Left ventricle myocardium superior (tissue), 1 donor: Measurements from ENCODE around the gene TCEAL1. TPM values are rescaled to one million over a fixed set of nuclear protein-coding genes. Genes with fewer than 3 reads are reported as not detected.

ENCODE experiments used
- ATAC-seq: fragments of 200-7000 bp; cut with Tn5 transposase; one replicate; pipeline ENCODE4 v1.9.1; 2020; ENCODE audit warnings: mild to moderate bottlenecking, moderate library complexity
- DNase-seq: peaks from one replicate; pipeline ENCODE4 v3.0.0-alpha.2; 2020
- intact Hi-C: fragments of 100-400 bp; cut with micrococcal nuclease; formaldehyde crosslinking; loops from one replicate; pipeline ENCODE4 v1.11.0; 2022
- total RNA-seq: library from RNA; stranded (reverse); fragmentation: NEBNext Ultra II Directional; extraction: Animal tissue kit (Norgen Biotek cat#: 25700); gene quantifications from one replicate; pipeline ENCODE4 v1.2.1, GENCODE V29; 2021
- donor health status: DM: no; HTN: yes; CAD: no; lungs with severe emphysema.

Gene TCEAL1
- total RNA-seq, 1 donor from 2014 or later, result 20.0 TPM

GRCh38 chrX:103666202-103667107 lies 37.7 kb downstream of the TCEAL1 start:
- intact Hi-C loops, result no loop called here
- DNase-seq (no peak), ATAC-seq (no peak)

GRCh38 chrX:103669745-103670144 lies 41.0 kb downstream of the TCEAL1 start:
- DNase-seq (no peak), ATAC-seq (no peak)
- intact Hi-C loops, result no loop called here

DNA sequence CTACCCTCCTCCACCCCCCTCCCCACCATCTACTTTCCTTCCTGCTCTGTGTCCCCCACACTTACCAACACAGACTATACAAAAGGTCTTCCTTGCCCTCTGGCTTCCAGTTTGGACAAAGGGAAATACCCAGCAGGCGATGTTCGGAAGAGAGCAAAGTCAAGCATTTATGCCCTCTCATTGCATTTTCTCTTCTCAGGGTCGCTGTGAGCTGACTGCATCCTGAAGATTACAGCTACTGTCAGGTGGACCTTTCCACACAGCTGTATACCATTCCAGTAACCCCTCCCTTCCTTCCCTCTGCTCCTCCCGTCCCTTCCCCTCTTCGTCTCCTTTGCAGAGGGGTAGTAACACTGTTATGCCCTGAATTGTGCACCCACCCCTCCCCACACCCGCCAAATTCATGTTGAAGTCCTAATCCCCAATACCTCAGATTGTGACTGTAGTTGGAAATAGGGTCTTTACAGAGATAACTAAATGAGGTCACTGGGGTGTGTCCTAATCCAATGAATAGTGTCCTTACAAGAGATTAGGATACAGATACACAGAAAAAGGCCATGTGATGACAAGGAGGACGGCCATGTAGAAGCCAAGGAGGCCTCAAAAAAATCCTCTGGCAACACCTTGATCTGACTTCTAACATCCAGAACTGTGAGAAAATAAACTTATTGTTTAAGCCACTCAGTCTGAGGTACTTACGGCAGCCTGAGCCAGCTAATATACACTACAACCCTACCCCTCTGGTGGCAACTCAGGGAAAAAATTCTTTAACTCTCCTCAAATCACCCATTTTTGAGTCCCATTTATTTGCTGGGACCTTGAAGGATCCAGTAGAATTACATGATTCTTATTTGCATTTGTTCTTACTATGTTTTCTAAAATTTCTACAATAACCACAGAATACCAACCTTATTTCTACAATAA lies 46.0 kb downstream of the TCEAL1 start:
- no peak for DNase-seq
- ATAC-seq, result no peak

GRCh38 chrX:103678199-103678993 lies 49.6 kb downstream of the TCEAL1 start:
- DNase-seq (no peak), ATAC-seq (no peak)
- intact Hi-C loops, result no loop called here

More for the DNA sequence above, 46.0 kb downstream of the TCEAL1 start:
- intact Hi-C loops, result no loop called here

Other genes starting within 250 kb of the TCEAL1 start
- 0.10 TPM for gene RAB40A, start 109.5 kb upstream of the TCEAL1 start, total RNA-seq
- gene TCEAL4, start 43.5 kb upstream of the TCEAL1 start, total RNA-seq, result 66.1 TPM
- 24.5 TPM for gene TCEAL3, start 21.0 kb upstream of the TCEAL1 start, total RNA-seq
- 164 TPM for gene MORF4L2, start 57.7 kb downstream of the TCEAL1 start, total RNA-seq
- not detected for gene TMEM31, start 81.9 kb downstream of the TCEAL1 start, total RNA-seq
- gene PLP1, start 147.9 kb downstream of the TCEAL1 start, total RNA-seq, result 9.4 TPM
- gene RAB9B, start 203.3 kb downstream of the TCEAL1 start, total RNA-seq, result 25.1 TPM